ENCODE data around the gene SLC35B3.

DNA sequence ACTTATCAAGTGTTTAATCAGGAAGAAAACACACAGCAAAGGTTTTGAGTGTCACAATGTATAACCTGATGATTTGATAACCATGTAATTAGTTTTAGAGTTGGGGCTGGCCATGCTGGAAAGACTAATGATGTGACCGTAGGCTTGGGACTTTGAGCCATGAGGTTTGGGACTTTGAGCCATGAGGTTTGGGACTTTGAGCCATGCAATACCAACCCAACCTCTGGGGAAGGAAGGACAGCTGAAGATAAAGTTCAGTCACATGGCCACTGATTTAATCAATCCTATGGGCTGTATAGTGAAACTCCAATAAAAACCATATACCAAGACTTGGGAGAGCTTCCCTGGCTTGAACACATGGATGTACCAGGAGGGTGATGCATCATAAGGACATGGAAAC lies 32.8 kb downstream of the SLC35B3 start:
- TF ChIP-seq POLR2A (IDR thresholded peaks at IDR 0.05; ENCODE audit: low read length): no peak
- TF ChIP-seq GATA1 (IDR thresholded peaks at IDR 0.05; ENCODE audit: low read depth, low read length): no peak

Data from erythroblast (primary cell).